Measurements from ENCODE around the gene ZNF202.

ZNF202 gene

DNA sequence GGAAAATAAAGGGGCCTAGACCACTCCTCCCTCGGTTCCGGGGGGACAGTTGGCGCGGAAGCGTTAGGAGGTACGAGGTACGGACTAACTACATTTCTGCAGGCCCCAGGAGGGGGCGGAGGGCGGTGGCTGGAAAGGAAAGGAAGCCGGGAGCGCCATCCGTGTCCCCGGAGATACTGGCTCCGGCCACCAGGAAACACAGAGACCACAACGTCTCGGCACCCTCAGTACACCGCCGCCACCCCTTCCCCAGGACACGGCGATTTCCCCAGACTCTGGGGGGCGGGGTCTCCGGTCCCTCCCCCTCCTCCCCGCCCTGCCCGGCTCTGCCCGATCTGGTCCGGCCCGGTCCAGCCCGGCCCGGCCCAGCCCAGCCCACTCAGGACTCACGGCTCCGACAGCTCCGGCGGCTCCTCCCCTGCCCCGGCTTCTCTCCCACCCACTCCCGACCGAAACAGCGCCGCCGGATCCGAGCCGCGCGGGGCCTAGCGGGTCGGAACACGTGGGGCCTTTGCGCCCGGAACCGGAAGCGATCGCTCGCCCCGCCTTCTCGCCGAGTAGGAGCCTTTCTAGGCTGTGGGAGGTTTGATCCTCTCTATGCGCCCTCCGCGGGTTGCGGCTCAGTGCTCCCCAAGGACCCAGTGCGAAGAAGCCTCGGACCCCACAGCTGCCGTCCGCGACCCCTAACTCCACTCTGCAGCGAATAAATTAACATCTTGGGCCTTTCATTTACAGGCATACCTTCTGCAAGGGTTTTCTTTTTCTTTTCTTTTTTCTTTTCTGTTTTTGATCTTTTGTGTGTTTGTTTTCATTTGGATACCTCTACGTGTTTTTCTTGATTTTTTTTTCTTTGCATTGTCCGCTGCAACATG is at the start of gene ZNF202:
TSS of gene ZNF202 (minus strand) at position 502 of the 872 bp plus-strand sequence. CDS start 10,772 bp downstream, outside the sequence.
- peaks cover 6% of the 10 kb centered on the region for H3K27me3 Mint-ChIP-seq
- peak; percentile 96 for ATAC-seq (replicated peaks; ENCODE audit: extremely low read depth, poor library complexity, severe bottlenecking)
- DNase-seq (ENCODE audit: low spot score in 2 of 2): peak; percentile 82 to 86
- no peaks in the 10 kb centered on the region for H3K9me3 Mint-ChIP-seq
- H3K27ac Mint-ChIP-seq (ENCODE audit: low read depth): peak within 1 kb of the TSS; percentile 92
- peak within 1 kb of the TSS; percentile 95 for H3K4me3 Mint-ChIP-seq
- peaks cover 31% of the 10 kb centered on the region for H3K4me1 Mint-ChIP-seq
- peaks cover 12% of the 10 kb centered on the region for H3K36me3 Mint-ChIP-seq (ENCODE audit: insufficient read depth)

GRCh38 chr11:123783536-123783935 is 42.1 kb upstream of the ZNF202 start:
- no peaks in the 10 kb centered on the region for H3K9me3 Mint-ChIP-seq
- H3K27ac Mint-ChIP-seq (ENCODE audit: low read depth): no peak overlapping the region
- DNase-seq (ENCODE audit: low spot score in 2 of 2) (no peak), ATAC-seq (replicated peaks; ENCODE audit: extremely low read depth, poor library complexity, severe bottlenecking) (no peak)
- H3K4me3 Mint-ChIP-seq: no peak overlapping the region
- no peaks in the 10 kb centered on the region for H3K36me3 Mint-ChIP-seq (ENCODE audit: insufficient read depth)
- peaks cover 59% of the 10 kb centered on the region for H3K27me3 Mint-ChIP-seq
- no peaks in the 10 kb centered on the region for H3K4me1 Mint-ChIP-seq

- Mint-ChIP-seq H3K27ac (ENCODE audit: low read depth) (no peak overlapping the region), H3K4me1 (no peaks in the 10 kb centered on the region), H3K4me3 (no peak overlapping the region), H3K36me3 (ENCODE audit: insufficient read depth) (no peaks in the 10 kb centered on the region), H3K9me3 (no peaks in the 10 kb centered on the region), H3K27me3 (peaks cover 41% of the 10 kb centered on the region)
- DNase-seq (ENCODE audit: low spot score in 2 of 2) (no peak), ATAC-seq (replicated peaks; ENCODE audit: extremely low read depth, poor library complexity, severe bottlenecking) (no peak)
Measured at GRCh38 chr11:123778511-123778910, 37.1 kb upstream of the ZNF202 start.

- no peak overlapping the region for H3K27ac Mint-ChIP-seq (ENCODE audit: low read depth)
- no peak for ATAC-seq (replicated peaks; ENCODE audit: extremely low read depth, poor library complexity, severe bottlenecking)
- H3K4me3 Mint-ChIP-seq: no peak overlapping the region
- H3K9me3 Mint-ChIP-seq: no peaks in the 10 kb centered on the region
- H3K27me3 Mint-ChIP-seq: peaks cover 26% of the 10 kb centered on the region
- no peaks in the 10 kb centered on the region for H3K36me3 Mint-ChIP-seq (ENCODE audit: insufficient read depth)
- H3K4me1 Mint-ChIP-seq: no peaks in the 10 kb centered on the region
- no peak for DNase-seq (ENCODE audit: low spot score in 2 of 2)
Measured at GRCh38 chr11:123775715-123776549, 34.5 kb upstream of the ZNF202 start.

DNA sequence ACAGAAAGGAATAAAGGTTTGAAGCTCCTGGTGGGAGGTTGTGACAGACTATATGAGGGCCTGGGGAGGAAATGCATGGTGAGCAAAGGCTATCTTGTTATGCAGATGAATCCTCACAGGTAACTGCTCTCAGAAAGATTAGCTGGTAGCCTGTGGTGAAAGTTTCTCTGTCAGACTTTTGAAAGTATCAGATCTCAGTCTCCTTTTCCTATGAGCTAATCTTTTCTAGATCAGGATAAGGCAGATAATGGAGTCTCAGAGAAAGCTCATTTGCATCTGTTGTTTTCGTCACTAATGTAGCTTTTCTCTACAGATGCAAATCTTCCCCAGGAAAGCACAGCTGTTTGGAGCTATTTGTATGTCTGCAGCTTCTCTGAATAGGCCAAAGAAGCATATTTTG is 33.8 kb upstream of the ZNF202 start:
- no peaks in the 10 kb centered on the region for H3K36me3 Mint-ChIP-seq (ENCODE audit: insufficient read depth)
- no peak overlapping the region for H3K4me3 Mint-ChIP-seq
- no peak for ATAC-seq (replicated peaks; ENCODE audit: extremely low read depth, poor library complexity, severe bottlenecking)
- H3K4me1 Mint-ChIP-seq: no peaks in the 10 kb centered on the region
- H3K9me3 Mint-ChIP-seq: no peaks in the 10 kb centered on the region
- H3K27me3 Mint-ChIP-seq: peaks cover 30% of the 10 kb centered on the region
- no peak overlapping the region for H3K27ac Mint-ChIP-seq (ENCODE audit: low read depth)
- no peak for DNase-seq (ENCODE audit: low spot score in 2 of 2)

DNA sequence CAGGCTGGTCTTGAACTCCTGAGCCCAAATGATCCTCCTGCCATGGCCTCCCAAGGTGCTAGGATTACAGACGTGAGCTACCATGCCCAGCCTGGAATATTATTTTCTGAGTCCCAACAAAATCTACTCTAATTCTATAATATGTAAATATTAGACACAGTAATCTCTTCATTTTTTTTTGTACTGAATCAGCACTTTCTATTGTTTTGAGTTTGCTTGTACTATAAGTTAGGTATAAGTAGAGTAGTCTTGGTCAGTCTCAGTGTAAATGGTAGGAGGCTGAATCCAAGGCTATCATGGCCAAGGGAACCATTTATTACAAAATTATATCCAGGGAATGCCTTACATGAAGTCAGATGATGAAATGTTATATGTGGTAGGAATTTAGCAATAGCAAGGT is 32.5 kb upstream of the ZNF202 start:
- no peak overlapping the region for H3K27ac Mint-ChIP-seq (ENCODE audit: low read depth)
- no peaks in the 10 kb centered on the region for H3K9me3 Mint-ChIP-seq
- no peaks in the 10 kb centered on the region for H3K4me1 Mint-ChIP-seq
- DNase-seq (ENCODE audit: low spot score in 2 of 2) (no peak), ATAC-seq (replicated peaks; ENCODE audit: extremely low read depth, poor library complexity, severe bottlenecking) (no peak)
- H3K4me3 Mint-ChIP-seq: no peak overlapping the region
- no peaks in the 10 kb centered on the region for H3K36me3 Mint-ChIP-seq (ENCODE audit: insufficient read depth)
- H3K27me3 Mint-ChIP-seq: peaks cover 29% of the 10 kb centered on the region

GRCh38 chr11:123773026-123773425 is 31.6 kb upstream of the ZNF202 start:
- ATAC-seq (replicated peaks; ENCODE audit: extremely low read depth, poor library complexity, severe bottlenecking): no peak
- DNase-seq (ENCODE audit: low spot score in 2 of 2): no peak
- H3K27ac Mint-ChIP-seq (ENCODE audit: low read depth): no peak overlapping the region
- H3K4me3 Mint-ChIP-seq: no peak overlapping the region
- peaks cover 29% of the 10 kb centered on the region for H3K27me3 Mint-ChIP-seq
- H3K9me3 Mint-ChIP-seq: no peaks in the 10 kb centered on the region
- no peaks in the 10 kb centered on the region for H3K4me1 Mint-ChIP-seq
- H3K36me3 Mint-ChIP-seq (ENCODE audit: insufficient read depth): no peaks in the 10 kb centered on the region

- no peak for ATAC-seq (replicated peaks; ENCODE audit: extremely low read depth, poor library complexity, severe bottlenecking)
- no peaks in the 10 kb centered on the region for H3K9me3 Mint-ChIP-seq
- H3K4me1 Mint-ChIP-seq: no peaks in the 10 kb centered on the region
- no peak overlapping the region for H3K4me3 Mint-ChIP-seq
- no peak overlapping the region for H3K27ac Mint-ChIP-seq (ENCODE audit: low read depth)
- no peaks in the 10 kb centered on the region for H3K36me3 Mint-ChIP-seq (ENCODE audit: insufficient read depth)
- DNase-seq (ENCODE audit: low spot score in 2 of 2): no peak
- H3K27me3 Mint-ChIP-seq: peaks cover 34% of the 10 kb centered on the region
Measured at GRCh38 chr11:123771664-123772063, 30.2 kb upstream of the ZNF202 start.

DNA sequence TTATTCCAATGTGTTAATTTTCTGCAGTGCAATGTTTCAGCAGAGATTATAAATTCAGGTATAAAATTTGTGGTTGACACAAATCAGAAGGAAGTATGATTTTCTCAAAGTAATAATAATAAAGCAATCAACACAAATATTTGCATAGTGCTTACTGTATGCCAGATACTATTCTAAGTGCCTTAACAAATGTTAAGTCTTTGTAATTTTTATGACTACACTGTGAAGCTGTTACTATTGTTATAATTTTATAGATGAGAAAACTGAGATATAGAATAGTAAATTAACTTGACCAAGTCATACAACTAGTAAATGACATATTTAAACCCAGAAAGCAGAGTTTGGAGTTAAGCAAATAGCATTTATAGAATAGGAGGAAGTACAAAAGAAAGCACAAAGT is 29.3 kb upstream of the ZNF202 start:
- Mint-ChIP-seq H3K4me3 (no peak overlapping the region), H3K9me3 (no peaks in the 10 kb centered on the region), H3K36me3 (ENCODE audit: insufficient read depth) (no peaks in the 10 kb centered on the region), H3K27ac (ENCODE audit: low read depth) (no peak overlapping the region), H3K4me1 (no peaks in the 10 kb centered on the region), H3K27me3 (peaks cover 42% of the 10 kb centered on the region)
- ATAC-seq (replicated peaks; ENCODE audit: extremely low read depth, poor library complexity, severe bottlenecking) (no peak), DNase-seq (ENCODE audit: low spot score in 2 of 2) (no peak)

DNA sequence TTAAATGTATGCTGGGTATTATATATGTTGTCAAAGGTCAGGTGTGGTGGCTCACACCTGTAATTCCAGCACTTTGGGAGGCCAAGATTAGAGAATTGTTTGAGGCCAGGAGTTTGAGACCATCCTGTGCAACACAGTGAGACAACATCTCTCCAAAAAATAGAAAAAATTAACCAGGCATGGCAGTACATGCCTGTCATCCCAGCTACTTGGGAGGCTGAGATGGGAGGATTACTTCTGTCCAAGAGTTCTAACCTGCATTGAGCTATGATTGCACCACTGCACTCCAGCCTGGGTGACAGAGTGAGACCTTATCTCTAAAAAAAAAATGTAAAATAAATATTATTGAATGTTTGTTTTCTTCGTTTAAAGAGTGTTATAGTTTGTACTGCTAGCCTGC is 24.1 kb upstream of the ZNF202 start:
- no peak overlapping the region for H3K27ac Mint-ChIP-seq (ENCODE audit: low read depth)
- H3K27me3 Mint-ChIP-seq: peaks cover 45% of the 10 kb centered on the region
- H3K9me3 Mint-ChIP-seq: peaks cover 9% of the 10 kb centered on the region
- no peak for DNase-seq (ENCODE audit: low spot score in 2 of 2)
- no peak overlapping the region for H3K4me3 Mint-ChIP-seq
- H3K36me3 Mint-ChIP-seq (ENCODE audit: insufficient read depth): no peaks in the 10 kb centered on the region
- no peak for ATAC-seq (replicated peaks; ENCODE audit: extremely low read depth, poor library complexity, severe bottlenecking)
- no peaks in the 10 kb centered on the region for H3K4me1 Mint-ChIP-seq

DNA sequence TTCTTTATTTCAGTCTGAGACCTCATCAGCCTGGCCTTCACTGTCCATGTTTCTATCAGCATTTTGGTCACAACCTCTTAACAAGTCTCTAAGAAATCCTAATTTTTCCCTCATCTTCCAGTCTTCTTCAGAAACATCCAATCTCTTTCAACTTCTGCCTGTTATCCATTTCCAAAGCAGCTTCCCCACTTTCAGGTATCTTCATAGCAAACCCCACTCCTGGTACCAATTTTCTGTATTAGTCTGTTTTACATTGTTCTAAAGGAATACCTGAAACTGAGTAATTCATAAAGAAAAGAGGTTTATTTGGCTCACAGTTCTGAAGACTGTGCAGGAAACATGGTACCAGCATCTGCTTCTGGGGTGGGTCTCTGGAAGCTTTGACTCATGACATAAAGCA is 21.0 kb upstream of the ZNF202 start:
- Mint-ChIP-seq H3K9me3 (peaks cover 9% of the 10 kb centered on the region), H3K4me1 (no peaks in the 10 kb centered on the region), H3K4me3 (no peak overlapping the region), H3K27me3 (peaks cover 33% of the 10 kb centered on the region), H3K36me3 (ENCODE audit: insufficient read depth) (no peaks in the 10 kb centered on the region), H3K27ac (ENCODE audit: low read depth) (no peak overlapping the region)
- ATAC-seq (replicated peaks; ENCODE audit: extremely low read depth, poor library complexity, severe bottlenecking) (no peak), DNase-seq (ENCODE audit: low spot score in 2 of 2) (no peak)

GRCh38 chr11:123760894-123761293 is 19.4 kb upstream of the ZNF202 start:
- Mint-ChIP-seq H3K4me3 (no peak overlapping the region), H3K36me3 (ENCODE audit: insufficient read depth) (no peaks in the 10 kb centered on the region), H3K27me3 (peaks cover 37% of the 10 kb centered on the region), H3K9me3 (peaks cover 9% of the 10 kb centered on the region), H3K27ac (ENCODE audit: low read depth) (no peak overlapping the region), H3K4me1 (no peaks in the 10 kb centered on the region)
- no peak for DNase-seq (ENCODE audit: low spot score in 2 of 2)
- no peak for ATAC-seq (replicated peaks; ENCODE audit: extremely low read depth, poor library complexity, severe bottlenecking)

DNA sequence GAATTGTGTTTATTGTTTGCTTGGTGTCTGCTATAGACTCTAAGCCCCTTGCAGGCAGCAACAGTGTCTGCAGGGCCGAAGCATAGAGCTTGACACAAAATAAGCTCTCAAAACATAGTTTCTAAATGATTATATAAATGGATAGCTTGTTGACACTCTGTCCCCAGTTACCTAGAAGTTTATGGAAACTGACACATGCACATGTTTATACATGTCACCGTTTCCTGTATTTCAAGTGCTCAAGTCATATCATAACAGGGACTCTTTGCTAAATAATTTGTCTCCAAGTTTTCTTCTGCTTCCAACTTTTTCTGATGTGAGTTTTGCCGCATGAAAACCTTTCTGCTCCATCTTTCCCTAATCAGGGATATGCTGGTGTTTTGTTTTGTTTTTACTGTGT is 16.5 kb upstream of the ZNF202 start:
- Mint-ChIP-seq H3K27ac (ENCODE audit: low read depth) (no peak overlapping the region), H3K9me3 (peaks cover 9% of the 10 kb centered on the region), H3K4me1 (no peaks in the 10 kb centered on the region), H3K36me3 (ENCODE audit: insufficient read depth) (no peaks in the 10 kb centered on the region), H3K27me3 (peaks cover 51% of the 10 kb centered on the region), H3K4me3 (no peak overlapping the region)
- no peak for ATAC-seq (replicated peaks; ENCODE audit: extremely low read depth, poor library complexity, severe bottlenecking)
- no peak for DNase-seq (ENCODE audit: low spot score in 2 of 2)

Measured in central memory CD8-positive, alpha-beta T cell (primary cell).